ENCODE results near the gene ATP1B3. TPM values are rescaled to one million over a fixed set of nuclear protein-coding genes. Genes with fewer than 3 reads are reported as not detected.

Gene ATP1B3
- polyA plus RNA-seq, 1 donor from 2014 or later, result 131 TPM

DNA sequence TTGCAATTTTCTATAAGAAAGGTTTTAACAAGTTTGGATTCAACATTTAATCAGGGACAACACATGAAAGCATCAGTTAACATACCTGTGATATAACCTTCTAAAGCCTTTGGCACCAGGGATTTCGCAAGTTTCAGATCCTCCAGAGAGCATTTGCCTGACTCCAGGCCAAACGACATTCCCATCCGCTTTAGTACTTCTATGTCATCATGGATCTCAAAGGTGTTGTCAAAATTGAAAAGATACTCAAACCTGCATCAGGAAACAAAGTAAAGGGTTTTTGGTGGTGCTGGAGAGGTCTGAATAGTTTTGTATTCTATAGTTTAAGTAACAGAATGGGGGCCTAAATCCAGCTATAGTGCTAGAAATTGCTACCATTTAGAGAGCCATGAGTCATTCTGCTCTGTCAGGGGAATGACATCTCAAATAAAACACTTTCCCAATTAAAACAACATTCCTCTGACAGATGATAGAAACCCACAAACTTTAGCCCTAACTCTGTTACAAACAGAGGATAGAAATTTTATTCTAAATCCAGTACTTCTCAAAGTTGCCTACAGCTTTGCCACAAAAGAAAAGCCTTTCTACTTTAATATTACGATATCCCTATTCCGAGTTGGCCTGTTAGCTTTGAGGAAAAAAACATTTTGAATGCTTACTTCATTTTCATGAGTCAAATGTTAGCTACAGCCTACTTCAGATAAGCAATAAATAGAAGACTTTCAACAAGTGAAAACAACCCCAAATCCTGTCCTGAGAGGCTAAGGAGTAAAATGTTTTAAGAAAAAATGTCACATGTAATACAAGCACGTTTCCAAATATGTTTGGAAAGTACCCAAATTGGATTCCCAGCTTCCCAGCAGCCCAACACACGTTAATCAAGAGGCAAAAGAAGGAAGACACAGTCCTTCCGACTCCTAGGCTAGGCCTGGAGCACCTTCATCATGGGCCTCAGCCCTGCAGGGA lies 83.4 kb downstream of the ATP1B3 start:
- Histone ChIP-seq H3K79me2 (replicated peaks; ENCODE audit: insufficient read depth, low read length) (no peaks in the 10 kb centered on the region), H2AFZ (ENCODE audit: low read depth, low read length) (no peak overlapping the region), H3K36me3 (ENCODE audit: insufficient read depth, low read length) (peaks cover 10% of the 10 kb centered on the region), H3K27me3 (ENCODE audit: insufficient read depth, low read depth, low read length) (no peaks in the 10 kb centered on the region), H3K4me2 (ENCODE audit: low read length) (no peak overlapping the region), H3K4me3 (ENCODE audit: low read length) (no peak overlapping the region), H3F3A (ENCODE audit: insufficient read depth, low read length, poor library complexity, severe bottlenecking) (no peaks in the 10 kb centered on the region), H3K9ac (ENCODE audit: low read length) (no peak overlapping the region), H3K9me2 (ENCODE audit: insufficient read depth, low read length) (no peaks in the 10 kb centered on the region), H4K20me1 (ENCODE audit: insufficient read depth) (no peaks in the 10 kb centered on the region), H3K9me3 (ENCODE audit: low read length) (no peaks in the 10 kb centered on the region), H3K27ac (ENCODE audit: low read length) (no peak overlapping the region)
- TF ChIP-seq EP300 (conservative IDR thresholded peaks at IDR 0.05; ENCODE audit: poor library complexity, severe bottlenecking), result no peak
- no peak for TF ChIP-seq MXI1 (conservative IDR thresholded peaks at IDR 0.05; ENCODE audit: poor library complexity, severe bottlenecking)
- no peak for TF ChIP-seq RAD21 (conservative IDR thresholded peaks at IDR 0.05)
- no peak for TF ChIP-seq SMC3 (conservative IDR thresholded peaks at IDR 0.05; ENCODE audit: poor library complexity)
- no peak for TF ChIP-seq TAF1 (IDR thresholded peaks at IDR 0.05; ENCODE audit: low read depth)
- TF ChIP-seq, protein P1, sequence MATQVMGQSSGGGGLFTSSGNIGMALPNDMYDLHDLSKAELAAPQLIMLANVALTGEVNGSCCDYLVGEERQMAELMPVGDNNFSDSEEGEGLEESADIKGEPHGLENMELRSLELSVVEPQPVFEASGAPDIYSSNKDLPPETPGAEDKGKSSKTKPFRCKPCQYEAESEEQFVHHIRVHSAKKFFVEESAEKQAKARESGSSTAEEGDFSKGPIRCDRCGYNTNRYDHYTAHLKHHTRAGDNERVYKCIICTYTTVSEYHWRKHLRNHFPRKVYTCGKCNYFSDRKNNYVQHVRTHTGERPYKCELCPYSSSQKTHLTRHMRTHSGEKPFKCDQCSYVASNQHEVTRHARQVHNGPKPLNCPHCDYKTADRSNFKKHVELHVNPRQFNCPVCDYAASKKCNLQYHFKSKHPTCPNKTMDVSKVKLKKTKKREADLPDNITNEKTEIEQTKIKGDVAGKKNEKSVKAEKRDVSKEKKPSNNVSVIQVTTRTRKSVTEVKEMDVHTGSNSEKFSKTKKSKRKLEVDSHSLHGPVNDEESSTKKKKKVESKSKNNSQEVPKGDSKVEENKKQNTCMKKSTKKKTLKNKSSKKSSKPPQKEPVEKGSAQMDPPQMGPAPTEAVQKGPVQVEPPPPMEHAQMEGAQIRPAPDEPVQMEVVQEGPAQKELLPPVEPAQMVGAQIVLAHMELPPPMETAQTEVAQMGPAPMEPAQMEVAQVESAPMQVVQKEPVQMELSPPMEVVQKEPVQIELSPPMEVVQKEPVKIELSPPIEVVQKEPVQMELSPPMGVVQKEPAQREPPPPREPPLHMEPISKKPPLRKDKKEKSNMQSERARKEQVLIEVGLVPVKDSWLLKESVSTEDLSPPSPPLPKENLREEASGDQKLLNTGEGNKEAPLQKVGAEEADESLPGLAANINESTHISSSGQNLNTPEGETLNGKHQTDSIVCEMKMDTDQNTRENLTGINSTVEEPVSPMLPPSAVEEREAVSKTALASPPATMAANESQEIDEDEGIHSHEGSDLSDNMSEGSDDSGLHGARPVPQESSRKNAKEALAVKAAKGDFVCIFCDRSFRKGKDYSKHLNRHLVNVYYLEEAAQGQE (IDR thresholded peaks at IDR 0.05; ENCODE audit: borderline replicate concordance), result no peak
- TF ChIP-seq EZH2 (IDR thresholded peaks at IDR 0.05; ENCODE audit: borderline replicate concordance, insufficient read depth, low read length, poor library complexity, severe bottlenecking), result no peak
- TF ChIP-seq POLR2AphosphoS5 (IDR thresholded peaks at IDR 0.05), result no peak
- TF ChIP-seq, protein P2, sequence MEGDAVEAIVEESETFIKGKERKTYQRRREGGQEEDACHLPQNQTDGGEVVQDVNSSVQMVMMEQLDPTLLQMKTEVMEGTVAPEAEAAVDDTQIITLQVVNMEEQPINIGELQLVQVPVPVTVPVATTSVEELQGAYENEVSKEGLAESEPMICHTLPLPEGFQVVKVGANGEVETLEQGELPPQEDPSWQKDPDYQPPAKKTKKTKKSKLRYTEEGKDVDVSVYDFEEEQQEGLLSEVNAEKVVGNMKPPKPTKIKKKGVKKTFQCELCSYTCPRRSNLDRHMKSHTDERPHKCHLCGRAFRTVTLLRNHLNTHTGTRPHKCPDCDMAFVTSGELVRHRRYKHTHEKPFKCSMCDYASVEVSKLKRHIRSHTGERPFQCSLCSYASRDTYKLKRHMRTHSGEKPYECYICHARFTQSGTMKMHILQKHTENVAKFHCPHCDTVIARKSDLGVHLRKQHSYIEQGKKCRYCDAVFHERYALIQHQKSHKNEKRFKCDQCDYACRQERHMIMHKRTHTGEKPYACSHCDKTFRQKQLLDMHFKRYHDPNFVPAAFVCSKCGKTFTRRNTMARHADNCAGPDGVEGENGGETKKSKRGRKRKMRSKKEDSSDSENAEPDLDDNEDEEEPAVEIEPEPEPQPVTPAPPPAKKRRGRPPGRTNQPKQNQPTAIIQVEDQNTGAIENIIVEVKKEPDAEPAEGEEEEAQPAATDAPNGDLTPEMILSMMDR (IDR thresholded peaks at IDR 0.05; ENCODE audit: poor library complexity, severe bottlenecking), result no peak

DNA sequence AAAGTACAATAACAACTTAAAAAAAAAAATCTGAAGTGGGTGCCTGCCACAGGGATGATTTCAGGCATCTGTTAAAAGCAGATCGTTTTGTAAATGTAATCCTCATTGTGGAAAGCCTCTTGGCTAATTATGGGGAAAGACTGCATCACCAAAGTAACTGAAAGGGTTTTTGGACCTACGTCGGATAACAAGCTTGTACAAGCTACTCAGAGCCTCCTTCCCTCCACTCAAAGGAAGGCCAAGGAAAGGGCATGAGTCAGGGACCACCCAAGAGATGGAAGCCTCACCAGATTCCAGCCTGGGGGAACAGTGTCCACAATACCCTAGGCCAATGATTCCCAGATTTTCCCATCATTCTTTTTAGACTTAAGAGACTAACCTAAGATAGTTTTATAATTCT lies 84.3 kb downstream of the ATP1B3 start:
- no peaks in the 10 kb centered on the region for H3K9me2 ChIP-seq (ENCODE audit: insufficient read depth, low read length)
- no peak overlapping the region for H3K4me2 ChIP-seq (ENCODE audit: low read length)
- H3K9ac ChIP-seq (ENCODE audit: low read length), result no peak overlapping the region
- no peaks in the 10 kb centered on the region for H4K20me1 ChIP-seq (ENCODE audit: insufficient read depth)
- no peaks in the 10 kb centered on the region for H3K9me3 ChIP-seq (ENCODE audit: low read length)
- peaks cover 10% of the 10 kb centered on the region for H3K36me3 ChIP-seq (ENCODE audit: insufficient read depth, low read length)
- no peaks in the 10 kb centered on the region for H3K79me2 ChIP-seq (replicated peaks; ENCODE audit: insufficient read depth, low read length)
- no peaks in the 10 kb centered on the region for H3F3A ChIP-seq (ENCODE audit: insufficient read depth, low read length, poor library complexity, severe bottlenecking)
- H2AFZ ChIP-seq (ENCODE audit: low read depth, low read length), result no peak overlapping the region
- H3K4me3 ChIP-seq (ENCODE audit: low read length), result no peak overlapping the region
- no peaks in the 10 kb centered on the region for H3K27me3 ChIP-seq (ENCODE audit: insufficient read depth, low read depth, low read length)
- no peak overlapping the region for H3K27ac ChIP-seq (ENCODE audit: low read length)
- TF ChIP-seq RAD21 (conservative IDR thresholded peaks at IDR 0.05) (no peak), POLR2AphosphoS5 (IDR thresholded peaks at IDR 0.05) (no peak), TAF1 (IDR thresholded peaks at IDR 0.05; ENCODE audit: low read depth) (no peak), EZH2 (IDR thresholded peaks at IDR 0.05; ENCODE audit: borderline replicate concordance, insufficient read depth, low read length, poor library complexity, severe bottlenecking) (no peak), SMC3 (conservative IDR thresholded peaks at IDR 0.05; ENCODE audit: poor library complexity) (no peak), MXI1 (conservative IDR thresholded peaks at IDR 0.05; ENCODE audit: poor library complexity, severe bottlenecking) (no peak), EP300 (conservative IDR thresholded peaks at IDR 0.05; ENCODE audit: poor library complexity, severe bottlenecking) (no peak)
- TF ChIP-seq, protein P2 (IDR thresholded peaks at IDR 0.05; ENCODE audit: poor library complexity, severe bottlenecking), result no peak
- TF ChIP-seq, protein P1 (IDR thresholded peaks at IDR 0.05; ENCODE audit: borderline replicate concordance), result no peak

Data from neural cell (in vitro differentiated cells).